Endothelial cell of umbilical vein (primary cell): ENCODE data around the gene UBE2I.

Experiments used
- EZH2 ChIP-seq: IDR thresholded peaks from 2 replicates; pipeline ENCODE4 v1.6.1; 2012; ENCODE audit warnings: borderline replicate concordance, low read depth, mild to moderate bottlenecking, moderate library complexity, low read length, inconsistent platforms; ENCODE audit not compliant: severe bottlenecking
- POLR2A ChIP-seq: IDR thresholded peaks from 2 replicates; pipeline ENCODE4 v1.6.1; 2012; ENCODE audit warnings: low read depth, mild to moderate bottlenecking, control low read depth, low read length
- TF ChIP-seq, protein P1 (sequence below), 2 donors: IDR thresholded peaks; 1 replicate in 1 of 2; 2 replicates in 1 of 2; pipeline ENCODE4 v1.5.1; 2011; ENCODE audit warnings: low read length in 2 of 2, mild to moderate bottlenecking in 2 of 2, moderate library complexity in 2 of 2, control low read depth in 1 of 2, inconsistent platforms in 1 of 2, low read depth in 1 of 2; ENCODE audit not compliant: insufficient read depth in 1 of 2; ENCODE audit errors: extremely low read depth in 1 of 2

- TF ChIP-seq, protein P1, sequence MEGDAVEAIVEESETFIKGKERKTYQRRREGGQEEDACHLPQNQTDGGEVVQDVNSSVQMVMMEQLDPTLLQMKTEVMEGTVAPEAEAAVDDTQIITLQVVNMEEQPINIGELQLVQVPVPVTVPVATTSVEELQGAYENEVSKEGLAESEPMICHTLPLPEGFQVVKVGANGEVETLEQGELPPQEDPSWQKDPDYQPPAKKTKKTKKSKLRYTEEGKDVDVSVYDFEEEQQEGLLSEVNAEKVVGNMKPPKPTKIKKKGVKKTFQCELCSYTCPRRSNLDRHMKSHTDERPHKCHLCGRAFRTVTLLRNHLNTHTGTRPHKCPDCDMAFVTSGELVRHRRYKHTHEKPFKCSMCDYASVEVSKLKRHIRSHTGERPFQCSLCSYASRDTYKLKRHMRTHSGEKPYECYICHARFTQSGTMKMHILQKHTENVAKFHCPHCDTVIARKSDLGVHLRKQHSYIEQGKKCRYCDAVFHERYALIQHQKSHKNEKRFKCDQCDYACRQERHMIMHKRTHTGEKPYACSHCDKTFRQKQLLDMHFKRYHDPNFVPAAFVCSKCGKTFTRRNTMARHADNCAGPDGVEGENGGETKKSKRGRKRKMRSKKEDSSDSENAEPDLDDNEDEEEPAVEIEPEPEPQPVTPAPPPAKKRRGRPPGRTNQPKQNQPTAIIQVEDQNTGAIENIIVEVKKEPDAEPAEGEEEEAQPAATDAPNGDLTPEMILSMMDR (IDR thresholded peaks at IDR 0.05; ENCODE audit: extremely low read depth in 1 of 2, insufficient read depth in 1 of 2, low read depth in 1 of 2, low read length in 2 of 2) = no peak
- no peak for TF ChIP-seq POLR2A
- TF ChIP-seq EZH2 = no peak
These were observed 34.7 kb upstream of the UBE2I start for GRCh38 chr16:1274767-1275166.
